SK-N-SH treated with all-trans-retinoic acid at 6 μM for 48 hours (cell line): ENCODE measurements around the gene ZNF155.

Experiments
- ARNTL ChIP-seq: fragments of 450-650 bp; formaldehyde crosslinking; IDR thresholded peaks from 2 replicates; pipeline ENCODE4 v1.5.0; 2020; ENCODE audit warnings: low read depth, mild to moderate bottlenecking, moderate library complexity, borderline replicate concordance
- CREB5 ChIP-seq: fragments of 250-450 bp; sonication (Bioruptor Pico); IDR thresholded peaks from 2 replicates; pipeline ENCODE4 v1.5.1; 2020; ENCODE audit warnings: low read depth, mild to moderate bottlenecking, moderate library complexity
- OSR1 ChIP-seq: fragments of 250-450 bp; sonication (Bioruptor Pico); IDR thresholded peaks from 2 replicates; pipeline ENCODE4 v1.8.0; 2022; ENCODE audit warnings: moderate library complexity, mild to moderate bottlenecking, inconsistent platforms
- PATZ1 ChIP-seq: fragments of 250-450 bp; sonication (Bioruptor Pico); IDR thresholded peaks from 2 replicates; pipeline ENCODE4 v1.8.0; 2020; ENCODE audit warnings: mild to moderate bottlenecking, moderate library complexity, borderline replicate concordance
- TCF4 ChIP-seq: fragments of 250-450 bp; sonication (Bioruptor Pico); IDR thresholded peaks from 2 replicates; pipeline ENCODE4 v1.8.0; 2021; ENCODE audit warnings: mild to moderate bottlenecking, moderate library complexity, borderline replicate concordance
- ZFP3 ChIP-seq: fragments of 250-450 bp; sonication (Bioruptor Pico); IDR thresholded peaks from 2 replicates; pipeline ENCODE4 v1.5.0; 2020; ENCODE audit warnings: mild to moderate bottlenecking, moderate library complexity
- ZFP30 ChIP-seq: fragments of 450-650 bp; formaldehyde crosslinking; IDR thresholded peaks from 2 replicates; pipeline ENCODE4 v1.5.0; 2022; ENCODE audit warnings: mild to moderate bottlenecking, moderate library complexity
- ZNF70 ChIP-seq: fragments of 450-650 bp; formaldehyde crosslinking; IDR thresholded peaks from 2 replicates; pipeline ENCODE4 v1.5.0; 2020; ENCODE audit warnings: mild to moderate bottlenecking, moderate library complexity

GRCh38 chr19:43956827-43957226 lies 27.2 kb upstream of the ZNF155 start:
- TF ChIP-seq ZNF70 (no peak), CREB5 (CRISPR knock-in tag) (no peak), ZFP30 (CRISPR knock-in tag) (no peak), PATZ1 (no peak), ZFP3 (CRISPR knock-in tag) (no peak), ARNTL (no peak), OSR1 (CRISPR knock-in tag) (no peak), TCF4 (CRISPR knock-in tag) (no peak)
